PC-9 (cell line): Measurements from ENCODE around the gene NBPF11. TPM values are rescaled to one million over a fixed set of nuclear protein-coding genes. Genes with fewer than 3 reads are reported as not detected.
A peak's percentile ranks its signal among the peaks of the same experiment; 100 is the strongest.
"Not testable (repeated sequence)": the region's sequence is repeated elsewhere in the genome, so short reads cannot be mapped to it uniquely, and the experiment has no call there.

Source experiments
- BruUV-seq: library from RNA; stranded (reverse); fragments of 400-500 nt; replicated peaks from 2 replicates; lab custom pipeline; 2021; lab: Mats Ljungman, UMichigan
- CTCF ChIA-PET: fragments of 300-600 bp; sonication (Branson Sonifier 250); formaldehyde crosslinking; loops from one replicate; lab custom pipeline; 2022; ENCODE audit warnings: antibody characterized with exemption; lab: Charles Lee
- POLR2A ChIA-PET: fragments of 300-600 bp; sonication (Branson Sonifier 250); formaldehyde crosslinking; loops from one replicate; lab custom pipeline; 2022; ENCODE audit warnings: antibody characterized with exemption; ENCODE audit not compliant: unreplicated experiment; lab: Charles Lee
- DNase-seq, 2 experiments: peaks; one replicate each; pipeline versions ENCODE4 v3.0.0 to v3.0.0-alpha.2; 2015 to 2022; ENCODE audit warnings: mixed read lengths in 1 of 2
- H2AFZ ChIP-seq: fragments of 200-600 bp; sonication (generic); 2 replicates; pipeline ENCODE4 v1.8.1; 2017; ENCODE audit warnings: antibody characterized with exemption
- H3F3A ChIP-seq: fragments of 200-600 bp; sonication (generic); 2 replicates; pipeline ENCODE4 v1.8.1; 2017; ENCODE audit warnings: antibody characterized with exemption, mild to moderate bottlenecking, low read depth; ENCODE audit not compliant: insufficient read depth
- H3K27ac ChIP-seq: fragments of 200-600 bp; sonication (generic); 2 replicates; pipeline ENCODE4 v1.6.1; 2016; ENCODE audit warnings: mixed run types
- H3K27me3 ChIP-seq: fragments of 200-600 bp; sonication (generic); 2 replicates; pipeline ENCODE4 v1.6.1; 2016; ENCODE audit warnings: low read depth, mixed run types; ENCODE audit not compliant: insufficient read depth
- H3K36me3 ChIP-seq: fragments of 200-600 bp; sonication (generic); 2 replicates; pipeline ENCODE4 v1.6.1; 2016; ENCODE audit warnings: low read depth, mixed run types
- H3K4me1 ChIP-seq: fragments of 200-600 bp; sonication (generic); replicated peaks from 2 replicates; pipeline ENCODE4 v1.6.1; 2016; ENCODE audit warnings: mixed run types; ENCODE audit not compliant: insufficient read depth
- H3K4me2 ChIP-seq: fragments of 200-600 bp; sonication (generic); 2 replicates; pipeline ENCODE4 v1.6.1; 2017; ENCODE audit warnings: mixed run types
- H3K4me3 ChIP-seq: fragments of 200-600 bp; sonication (generic); 2 replicates; pipeline ENCODE4 v1.6.1; 2016; ENCODE audit warnings: mixed run types
- H3K79me2 ChIP-seq: fragments of 200-600 bp; sonication (generic); 2 replicates; pipeline ENCODE4 v1.6.1; 2017; ENCODE audit warnings: low read depth, mixed run types
- H3K9me2 ChIP-seq: fragments of 200-600 bp; sonication (generic); 2 replicates; pipeline ENCODE4 v1.8.1; 2017; ENCODE audit warnings: mild to moderate bottlenecking; ENCODE audit not compliant: insufficient read depth
- H3K9me3 ChIP-seq: fragments of 200-600 bp; sonication (generic); 2 replicates; pipeline ENCODE4 v1.8.1; 2016; ENCODE audit warnings: low read depth; ENCODE audit not compliant: insufficient read depth
- H4K20me1 ChIP-seq: fragments of 200-600 bp; sonication (generic); 2 replicates; pipeline ENCODE4 v1.8.1; 2017; ENCODE audit not compliant: insufficient read depth
- intact Hi-C: fragments of 100-400 bp; cut with micrococcal nuclease; formaldehyde crosslinking; loops from one replicate; pipeline ENCODE4 v1.10.0; 2022; ENCODE audit not compliant: unreplicated experiment
- total RNA-seq: library from RNA; stranded (reverse); gene quantifications from 2 replicates; pipeline ENCODE4 v1.2.3, GENCODE V29; 2021

NBPF11 gene
- total RNA-seq, 1 experiment from 2014 or later, result 15.3 TPM

- POLR2A ChIA-PET, H3K9me3 ChIP-seq, H3K9me2 ChIP-seq, H4K20me1 ChIP-seq, H3K27me3 ChIP-seq, H3K79me2 ChIP-seq, H3K4me2 ChIP-seq, H2AFZ ChIP-seq, H3K4me1 ChIP-seq, DNase-seq, intact Hi-C loops, H3K27ac ChIP-seq, CTCF ChIA-PET, H3F3A ChIP-seq, H3K36me3 ChIP-seq, H3K4me3 ChIP-seq: not testable (repeated sequence)
- TSS peak; percentile 97 for BruUV-seq
These were observed 74.0 kb downstream of the NBPF11 start for GRCh38 chr1:148078090-148078489.

GRCh38 chr1:148077458-148077857 is 74.6 kb downstream of the NBPF11 start:
- CTCF ChIA-PET, H3K4me3 ChIP-seq, H3K4me2 ChIP-seq, H4K20me1 ChIP-seq, intact Hi-C loops, H3K9me3 ChIP-seq, BruUV-seq, H3K36me3 ChIP-seq, H3F3A ChIP-seq, DNase-seq, H3K27me3 ChIP-seq, POLR2A ChIA-PET, H3K4me1 ChIP-seq, H3K79me2 ChIP-seq, H3K9me2 ChIP-seq, H2AFZ ChIP-seq, H3K27ac ChIP-seq: not testable (repeated sequence)

- POLR2A ChIA-PET, H3K79me2 ChIP-seq, H3K27ac ChIP-seq, H3K27me3 ChIP-seq, DNase-seq, H3K36me3 ChIP-seq, H3K4me3 ChIP-seq, BruUV-seq, H3K4me2 ChIP-seq, H3F3A ChIP-seq, H4K20me1 ChIP-seq, intact Hi-C loops, H3K9me3 ChIP-seq, H3K9me2 ChIP-seq, CTCF ChIA-PET, H3K4me1 ChIP-seq, H2AFZ ChIP-seq: not testable (repeated sequence)
These were observed 78.7 kb downstream of the NBPF11 start for GRCh38 chr1:148073392-148073791.

- H3F3A ChIP-seq, H3K27me3 ChIP-seq, H3K79me2 ChIP-seq, POLR2A ChIA-PET, CTCF ChIA-PET, H3K4me2 ChIP-seq, H3K36me3 ChIP-seq, H3K4me1 ChIP-seq, H4K20me1 ChIP-seq, H2AFZ ChIP-seq, BruUV-seq, H3K4me3 ChIP-seq, intact Hi-C loops, DNase-seq, H3K9me3 ChIP-seq, H3K9me2 ChIP-seq: not testable (repeated sequence)
- H3K27ac ChIP-seq, result 0 out of 2 replicates have a peak overlapping the region, but pooled peaks have one; percentile 34
These were observed 83.5 kb downstream of the NBPF11 start for GRCh38 chr1:148068606-148069005.

GRCh38 chr1:148068201-148068600 is 83.9 kb downstream of the NBPF11 start:
- intact Hi-C loops, H3K9me2 ChIP-seq, CTCF ChIA-PET: not testable (repeated sequence)

GRCh38 chr1:148060294-148060701 is 91.8 kb downstream of the NBPF11 start:
- H2AFZ ChIP-seq, H4K20me1 ChIP-seq, H3K4me1 ChIP-seq, H3K9me3 ChIP-seq, DNase-seq, H3K4me3 ChIP-seq, H3K9me2 ChIP-seq, BruUV-seq, H3F3A ChIP-seq, H3K4me2 ChIP-seq, H3K79me2 ChIP-seq, H3K36me3 ChIP-seq, intact Hi-C loops, H3K27me3 ChIP-seq, H3K27ac ChIP-seq, POLR2A ChIA-PET, CTCF ChIA-PET: not testable (repeated sequence)

More at GRCh38 chr1:148068201-148068600, 83.9 kb downstream of the NBPF11 start:
- H2AFZ ChIP-seq, H4K20me1 ChIP-seq, H3K4me3 ChIP-seq, H3K4me2 ChIP-seq, H3K4me1 ChIP-seq, H3F3A ChIP-seq, H3K9me3 ChIP-seq, H3K36me3 ChIP-seq, DNase-seq, POLR2A ChIA-PET, H3K79me2 ChIP-seq, H3K27me3 ChIP-seq, BruUV-seq, H3K27ac ChIP-seq: not testable (repeated sequence)

GRCh38 chr1:148057384-148057783 is 94.7 kb downstream of the NBPF11 start:
- intact Hi-C loops, POLR2A ChIA-PET, H3K27ac ChIP-seq, H3K4me2 ChIP-seq, H3K9me2 ChIP-seq, H3K9me3 ChIP-seq, H3K4me3 ChIP-seq, CTCF ChIA-PET, H3K4me1 ChIP-seq, H3K27me3 ChIP-seq, H3K79me2 ChIP-seq, H4K20me1 ChIP-seq, DNase-seq, H3K36me3 ChIP-seq, BruUV-seq, H3F3A ChIP-seq, H2AFZ ChIP-seq: not testable (repeated sequence)
